A673 (cell line): Measurements from ENCODE around the gene ZNF891. TPM values are rescaled to one million over a fixed set of nuclear protein-coding genes. Genes with fewer than 3 reads are reported as not detected.

Experiments
- BruUV-seq: library from RNA; stranded (reverse); fragments of 400-500 nt; replicated peaks from 2 replicates; lab custom pipeline; 2021; lab: Mats Ljungman, UMichigan
- CTCF ChIA-PET: fragments of 300-600 bp; sonication (Branson Sonifier 250); formaldehyde crosslinking; loops from one replicate; lab custom pipeline; 2022; ENCODE audit warnings: antibody characterized with exemption; lab: Charles Lee
- POLR2A ChIA-PET: fragments of 300-600 bp; sonication (Branson Sonifier 250); formaldehyde crosslinking; loops from one replicate; lab custom pipeline; 2022; ENCODE audit warnings: antibody characterized with exemption; ENCODE audit not compliant: low non-redundant PET; lab: Charles Lee
- DNase-seq: peaks from one replicate; pipeline ENCODE4 v3.0.0-alpha.2; 2015; ENCODE audit warnings: low spot score
- H3K27ac ChIP-seq: fragments of 200-600 bp; sonication (generic); 2 replicates; pipeline ENCODE4 v1.5.1; 2016; ENCODE audit warnings: mixed run types, low read depth, mild to moderate bottlenecking, mixed read lengths, antibody characterized with exemption, low read length; ENCODE audit not compliant: poor library complexity, severe bottlenecking
- H3K27me3 ChIP-seq: fragments of 200-600 bp; sonication (generic); replicated peaks from 2 replicates; pipeline ENCODE4 v1.6.1; 2017; ENCODE audit warnings: mixed run types, low read depth, mild to moderate bottlenecking, mixed read lengths, antibody characterized with exemption, low read length; ENCODE audit not compliant: insufficient read depth, poor library complexity
- H3K36me3 ChIP-seq: fragments of 200-600 bp; sonication (generic); 2 replicates; pipeline ENCODE4 v1.6.1; 2016; ENCODE audit warnings: mixed run types, mild to moderate bottlenecking, mixed read lengths, antibody characterized with exemption, low read length; ENCODE audit not compliant: insufficient read depth, poor library complexity, severe bottlenecking
- H3K4me1 ChIP-seq: fragments of 200-600 bp; sonication (generic); 2 replicates; pipeline ENCODE4 v1.6.1; 2017; ENCODE audit warnings: mixed run types, mild to moderate bottlenecking, mixed read lengths, antibody characterized with exemption, low read length; ENCODE audit not compliant: insufficient read depth, poor library complexity, severe bottlenecking
- H3K4me3 ChIP-seq: fragments of 200-600 bp; sonication (generic); 2 replicates; pipeline ENCODE4 v1.5.1; 2016; ENCODE audit warnings: low read depth, mixed run types, mild to moderate bottlenecking, mixed read lengths, low read length; ENCODE audit not compliant: poor library complexity, severe bottlenecking
- H3K9me3 ChIP-seq: fragments of 200-600 bp; sonication (generic); 2 replicates; pipeline ENCODE4 v1.6.1; 2016; ENCODE audit warnings: mixed run types, low read depth, mild to moderate bottlenecking, mixed read lengths, antibody characterized with exemption, low read length; ENCODE audit not compliant: poor library complexity, severe bottlenecking
- CTCF ChIP-seq: fragments of 300-800, 200-600 bp; sonication (generic); conservative IDR thresholded peaks from 2 replicates; pipeline ENCODE4 v1.5.1; 2017; ENCODE audit warnings: low read depth, mild to moderate bottlenecking, antibody characterized with exemption, low read length, moderate library complexity, mixed read lengths
- EZH2 ChIP-seq: fragments of 200-600 bp; sonication (generic); IDR thresholded peaks from 2 replicates; pipeline ENCODE4 v1.6.1; 2017; ENCODE audit warnings: borderline replicate concordance, low read depth, mild to moderate bottlenecking, mixed read lengths, antibody characterized with exemption, low read length; ENCODE audit not compliant: poor library complexity, severe bottlenecking
- intact Hi-C: fragments of 100-400 bp; cut with micrococcal nuclease; formaldehyde crosslinking; loops from one replicate; pipeline ENCODE4 v1.10.0; 2022; ENCODE audit not compliant: unreplicated experiment
- total RNA-seq: library from RNA; stranded (reverse); gene quantifications from 2 replicates; pipeline ENCODE4 v1.2.3, GENCODE V29; 2021

The ZNF891 gene
- total RNA-seq, 1 experiment from 2014 or later, result 2.9 TPM

- DNase-seq, result no peak
- TF ChIP-seq EZH2 (no peak), CTCF (no peak)
- Histone ChIP-seq H3K4me1 (no peaks in the 10 kb centered on the region), H3K36me3 (peaks cover 30% of the 10 kb centered on the region), H3K27me3 (no peaks in the 10 kb centered on the region), H3K4me3 (no peak overlapping the region), H3K9me3 (peaks cover 89% of the 10 kb centered on the region), H3K27ac (no peak overlapping the region)
- POLR2A ChIA-PET, result no interaction called here
- CTCF ChIA-PET, result no interaction called here
- BruUV-seq, result no TSS peak
- intact Hi-C loops, result no loop called here
Measured at GRCh38 chr12:133058203-133059113, 71.6 kb downstream of the ZNF891 start.

- intact Hi-C loops, result no loop called here
- Histone ChIP-seq H3K4me1 (no peaks in the 10 kb centered on the region), H3K4me3 (no peak overlapping the region), H3K9me3 (peaks cover 89% of the 10 kb centered on the region), H3K27me3 (no peaks in the 10 kb centered on the region), H3K36me3 (peaks cover 40% of the 10 kb centered on the region), H3K27ac (no peak overlapping the region)
- no peak for DNase-seq
- BruUV-seq, result no TSS peak
- ChIA-PET CTCF (no interaction called here), POLR2A (no interaction called here)
- no peak for TF ChIP-seq EZH2
- TF ChIP-seq CTCF, result no peak
Measured at GRCh38 chr12:133057446-133057845, 72.6 kb downstream of the ZNF891 start.

Other genes with a start within 250 kb of the ZNF891 start
- 39.2 and 44.9 TPM in 2 replicates for gene CHFR, start 242.7 kb downstream of the ZNF891 start, total RNA-seq
- 12.9 and 13.0 TPM in 2 replicates for gene ZNF605, start 174.0 kb downstream of the ZNF891 start, total RNA-seq
- 16.0 and 17.1 TPM in 2 replicates for gene ZNF26, start 143.9 kb downstream of the ZNF891 start, total RNA-seq
- 35.5 and 40.4 TPM in 2 replicates for gene ZNF84, start 92.8 kb downstream of the ZNF891 start, total RNA-seq
- 14.9 and 16.7 TPM in 2 replicates for gene ZNF140, start 49.4 kb downstream of the ZNF891 start, total RNA-seq
- gene ZNF10, start 353 bp upstream of the ZNF891 start, total RNA-seq, result 10.1 and 13.5 TPM in 2 replicates
- 20.6 and 21.0 TPM in 2 replicates for gene ZNF268, start 51.2 kb upstream of the ZNF891 start, total RNA-seq
- gene ANHX, start 105.6 kb upstream of the ZNF891 start, total RNA-seq, result not detected in 2 replicates